ENCODE data around the gene ZBTB7A. TPM values are rescaled to one million over a fixed set of nuclear protein-coding genes. Genes with fewer than 3 reads are reported as not detected.

The ZBTB7A gene
- total RNA-seq, 1 donor from 2014 or later = 33.3 TPM

GRCh38 chr19:4038661-4039423 is 27.9 kb downstream of the ZBTB7A start:
- no peak for ATAC-seq
- DNase-seq (ENCODE audit: low spot score) = no peak

- ATAC-seq (no peak), DNase-seq (ENCODE audit: low spot score) (no peak)
Observed at GRCh38 chr19:4038057-4038456, 28.6 kb downstream of the ZBTB7A start.

GRCh38 chr19:4037301-4037949 is 29.3 kb downstream of the ZBTB7A start:
- DNase-seq (ENCODE audit: low spot score) (no peak), ATAC-seq (no peak)

- ATAC-seq = no peak
- no peak for DNase-seq (ENCODE audit: low spot score)
Observed at GRCh38 chr19:4036576-4037300, 30.0 kb downstream of the ZBTB7A start.

- ATAC-seq (peak; percentile 5), DNase-seq (ENCODE audit: low spot score) (no peak)
Observed at GRCh38 chr19:4035582-4035981, 31.1 kb downstream of the ZBTB7A start.

GRCh38 chr19:4035018-4035566 is 31.6 kb downstream of the ZBTB7A start:
- ATAC-seq = peak; percentile 3
- no peak for DNase-seq (ENCODE audit: low spot score)

GRCh38 chr19:4034048-4035017 is 32.4 kb downstream of the ZBTB7A start:
- no peak for DNase-seq (ENCODE audit: low spot score)
- peak; percentile 3 for ATAC-seq

- no peak for DNase-seq (ENCODE audit: low spot score)
- no peak for ATAC-seq
Observed at GRCh38 chr19:4033028-4033956, 33.4 kb downstream of the ZBTB7A start.

GRCh38 chr19:4032436-4032835 is 34.3 kb downstream of the ZBTB7A start:
- ATAC-seq = no peak
- DNase-seq (ENCODE audit: low spot score) = no peak

- no peak for ATAC-seq
Observed at GRCh38 chr19:4031420-4031819, 35.3 kb downstream of the ZBTB7A start.

GRCh38 chr19:4030981-4031380 is 35.7 kb downstream of the ZBTB7A start:
- DNase-seq (ENCODE audit: low spot score) (no peak), ATAC-seq (no peak)

More at GRCh38 chr19:4031420-4031819, 35.3 kb downstream of the ZBTB7A start:
- no peak for DNase-seq (ENCODE audit: low spot score)

- ATAC-seq (no peak), DNase-seq (ENCODE audit: low spot score) (no peak)
Observed at GRCh38 chr19:4030552-4030951, 36.1 kb downstream of the ZBTB7A start.

GRCh38 chr19:4029247-4029614 is 37.5 kb downstream of the ZBTB7A start:
- no peak for DNase-seq (ENCODE audit: low spot score)
- no peak for ATAC-seq

GRCh38 chr19:4028334-4029246 is 38.1 kb downstream of the ZBTB7A start:
- ATAC-seq (no peak), DNase-seq (ENCODE audit: low spot score) (no peak)

- no peak for DNase-seq (ENCODE audit: low spot score)
Observed at GRCh38 chr19:4027146-4027545, 39.6 kb downstream of the ZBTB7A start.

GRCh38 chr19:4025317-4025716 is 41.4 kb downstream of the ZBTB7A start:
- ATAC-seq (no peak), DNase-seq (ENCODE audit: low spot score) (no peak)

More at GRCh38 chr19:4027146-4027545, 39.6 kb downstream of the ZBTB7A start:
- ATAC-seq = no peak

GRCh38 chr19:4023600-4024398 is 42.9 kb downstream of the ZBTB7A start:
- peak; percentile 59 for ATAC-seq
- DNase-seq (ENCODE audit: low spot score) = peak; percentile 48

Data from left lobe of liver (tissue), 2 donors.